GM08714 (cell line): ENCODE data around the gene RNU5B-1.

ENCODE experiments used
- H3K4me3 ChIP-seq: fragments of 200-500 bp; sonication (Bioruptor generic); 2 replicates; pipeline ENCODE4 v1.5.1; 2014; ENCODE audit warnings: mild to moderate bottlenecking, low read length, inconsistent platforms
- ZNF274 ChIP-seq: IDR thresholded peaks from 2 replicates; pipeline ENCODE4 v1.6.1; 2012; ENCODE audit warnings: mild to moderate bottlenecking, low read depth, low read length

RNU5B-1 gene

GRCh38 chr15:65328506-65329287 is 24.2 kb downstream of the RNU5B-1 start:
- no peak for TF ChIP-seq ZNF274

DNA sequence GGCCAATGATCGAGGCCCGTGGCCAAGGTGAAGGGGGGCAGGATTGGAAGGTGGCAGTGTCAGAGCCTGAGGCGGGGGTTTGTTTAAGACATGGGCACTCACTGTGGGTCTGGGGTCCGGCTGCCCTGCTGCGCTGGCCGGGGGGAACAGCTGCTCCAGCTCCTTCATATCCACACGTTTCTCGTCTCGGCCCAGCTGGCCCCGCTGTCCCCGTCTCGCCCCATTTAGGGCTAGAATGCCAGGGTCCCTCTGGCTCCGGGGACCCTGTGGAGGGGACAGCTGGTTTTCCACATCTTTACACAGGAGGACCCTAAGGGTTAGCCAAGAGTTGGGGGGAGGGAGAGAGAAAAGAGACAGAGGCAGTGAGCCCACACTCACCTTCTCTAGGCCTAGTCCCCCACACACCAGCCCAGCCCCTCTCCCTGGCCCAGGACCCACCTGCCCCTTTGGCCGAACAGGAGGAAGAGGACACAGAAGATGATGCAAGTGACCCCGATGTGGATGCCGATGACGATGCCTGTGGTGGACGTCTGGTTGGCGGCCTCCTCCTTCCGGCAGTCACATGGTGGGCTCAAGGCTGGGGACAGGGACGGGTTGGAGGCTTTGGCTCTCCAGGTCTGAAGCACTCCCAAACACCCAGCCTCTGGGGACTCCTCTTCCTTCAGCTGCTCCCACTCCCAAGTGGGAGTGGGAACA is 25.0 kb downstream of the RNU5B-1 start:
- no peak overlapping the region for H3K4me3 ChIP-seq
- TF ChIP-seq ZNF274 = no peak

More at GRCh38 chr15:65328506-65329287, 24.2 kb downstream of the RNU5B-1 start:
- H3K4me3 ChIP-seq = no peak overlapping the region

GRCh38 chr15:65329984-65330735 is 25.7 kb downstream of the RNU5B-1 start:
- no peak overlapping the region for H3K4me3 ChIP-seq
- no peak for TF ChIP-seq ZNF274

GRCh38 chr15:65330934-65331645 is 26.6 kb downstream of the RNU5B-1 start:
- TF ChIP-seq ZNF274 = no peak
- H3K4me3 ChIP-seq = no peak overlapping the region

DNA sequence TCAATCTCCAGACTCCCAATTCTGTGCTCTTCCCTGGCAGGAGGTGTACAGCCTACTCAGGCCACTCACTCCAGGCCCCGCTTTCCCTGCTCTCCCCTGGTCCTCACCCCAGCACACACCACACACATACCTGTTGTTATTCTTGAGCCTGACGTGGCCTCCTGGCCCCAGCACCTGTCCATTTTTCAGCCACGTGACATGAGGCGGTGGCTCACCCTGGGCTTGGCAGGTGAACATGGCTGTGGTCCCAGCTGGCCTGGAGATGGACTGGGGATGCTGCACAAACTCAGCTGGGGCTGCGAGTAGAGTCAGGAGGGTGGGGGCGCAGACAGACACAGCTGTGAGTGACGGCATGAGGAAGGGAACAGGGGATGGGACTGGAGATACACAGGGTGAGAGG is 27.3 kb downstream of the RNU5B-1 start:
- H3K4me3 ChIP-seq = no peak overlapping the region
- TF ChIP-seq ZNF274 = no peak

DNA sequence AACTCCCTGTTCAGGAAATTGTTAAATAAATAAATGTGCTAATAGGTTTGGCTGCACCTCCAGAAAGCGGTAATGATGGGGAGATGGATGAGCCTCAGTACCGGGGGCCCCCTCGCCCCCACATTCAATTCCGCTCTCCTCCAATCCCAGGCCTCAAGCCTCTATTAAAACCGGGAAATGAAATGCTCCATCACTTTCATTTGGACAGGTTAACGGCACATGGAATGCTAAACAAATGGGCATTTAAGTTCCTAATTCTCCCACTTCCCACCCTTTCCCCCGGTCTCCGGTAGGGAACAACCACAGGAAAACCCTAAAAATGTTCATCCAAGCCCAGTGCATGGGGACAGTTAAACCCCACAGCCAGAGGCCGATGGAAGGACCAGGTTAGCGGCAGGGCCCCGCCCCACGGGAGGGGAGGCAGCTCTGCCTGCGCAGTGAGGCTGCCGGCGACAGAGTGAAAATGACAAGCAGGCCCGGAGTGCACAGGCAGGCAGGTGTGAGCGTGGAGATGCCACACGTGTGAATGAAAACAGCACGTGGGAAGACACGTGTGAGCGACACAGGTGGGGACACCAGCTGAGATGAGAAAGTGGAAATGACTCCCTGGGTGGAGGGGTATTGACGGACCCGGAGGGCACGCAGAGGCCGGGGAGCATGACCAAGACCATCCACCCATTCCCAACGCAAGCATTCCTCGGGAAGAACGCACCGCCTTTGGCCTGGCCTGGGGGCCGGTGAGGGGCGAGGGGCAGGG is 28.1 kb downstream of the RNU5B-1 start:
- no peak overlapping the region for H3K4me3 ChIP-seq
- no peak for TF ChIP-seq ZNF274

DNA sequence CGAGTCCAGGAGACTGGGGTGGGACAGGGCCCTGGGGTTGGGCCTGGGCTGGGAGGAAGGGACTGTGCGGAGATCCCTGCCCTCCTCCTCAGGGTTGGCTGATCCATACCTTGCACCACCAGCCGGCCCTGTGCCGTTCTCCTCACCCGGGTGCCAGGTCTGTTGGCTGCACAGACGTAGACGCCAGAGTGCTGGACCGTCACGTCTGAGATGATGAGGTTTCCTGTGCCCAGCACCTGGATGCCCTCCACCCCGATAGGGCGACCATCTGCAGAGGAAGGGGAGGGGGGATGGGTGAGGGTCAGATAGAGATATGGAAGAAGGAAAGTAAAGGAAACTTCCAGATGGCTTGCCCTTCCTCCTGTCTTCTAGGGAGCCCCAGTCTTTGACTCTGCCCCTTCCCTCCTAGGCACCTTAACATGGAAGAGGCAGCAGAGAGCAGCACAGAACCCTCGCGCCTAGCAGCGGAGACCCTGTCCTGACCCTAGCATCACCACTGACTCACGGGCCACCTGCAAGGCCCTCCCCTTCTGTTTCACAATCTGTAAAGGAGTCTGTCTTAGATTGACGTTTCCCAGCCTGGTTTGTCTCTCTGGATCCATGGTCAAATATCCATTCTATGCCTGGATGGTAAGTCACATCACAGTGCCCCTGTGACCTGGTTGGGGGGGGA is 28.8 kb downstream of the RNU5B-1 start:
- TF ChIP-seq ZNF274 = no peak
- no peak overlapping the region for H3K4me3 ChIP-seq

DNA sequence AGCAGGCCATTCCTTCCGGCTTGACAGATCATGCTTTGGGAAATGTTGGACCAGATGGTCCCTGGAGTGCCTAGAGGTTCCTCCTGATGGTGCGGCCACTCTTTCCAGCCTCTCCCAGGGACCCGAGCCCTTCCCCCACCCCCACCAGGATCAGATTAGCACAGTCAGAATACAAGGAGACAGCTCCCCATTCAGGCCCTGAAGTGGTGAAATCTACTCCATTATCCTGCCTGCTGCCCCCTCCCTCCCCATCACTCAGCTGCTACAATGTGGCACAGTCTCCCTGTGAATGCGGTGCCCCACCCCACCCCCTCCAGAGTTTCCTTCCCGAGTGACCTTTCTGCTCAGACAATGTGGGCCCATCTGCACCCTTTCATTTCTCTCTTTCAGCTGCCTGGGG is 29.4 kb downstream of the RNU5B-1 start:
- no peak overlapping the region for H3K4me3 ChIP-seq
- TF ChIP-seq ZNF274 = no peak

DNA sequence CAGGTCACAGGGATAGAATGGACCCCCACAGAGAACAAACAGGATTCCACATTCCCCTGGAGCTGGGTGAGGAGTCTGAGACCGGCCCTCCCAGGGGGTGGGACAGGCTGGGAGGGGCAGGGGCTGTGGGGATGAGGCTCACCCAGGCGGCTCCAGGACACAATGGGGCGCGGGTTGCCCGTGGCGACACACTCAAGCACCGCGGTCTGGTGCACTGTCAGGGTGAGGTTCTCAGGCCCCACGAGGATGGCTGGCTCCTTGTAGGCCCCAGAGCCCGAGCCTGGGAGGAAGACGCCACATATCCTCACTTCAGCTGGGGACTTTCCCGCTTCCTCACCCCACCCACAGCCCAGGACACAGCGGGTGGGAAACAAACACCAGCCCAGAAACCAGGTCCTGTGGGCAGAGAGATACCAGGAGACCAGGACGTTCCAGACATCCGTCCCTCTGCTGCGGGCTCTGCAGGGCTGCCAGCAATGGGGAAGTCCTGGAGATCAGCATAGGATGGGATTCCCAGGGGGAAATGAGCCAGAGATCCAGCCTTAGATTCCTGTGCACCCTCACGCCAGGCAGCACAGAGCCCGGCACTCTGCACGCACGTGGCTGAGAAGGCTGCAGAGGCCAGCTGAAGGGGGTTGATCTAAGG is 30.2 kb downstream of the RNU5B-1 start:
- H3K4me3 ChIP-seq = no peak overlapping the region
- TF ChIP-seq ZNF274 = no peak

DNA sequence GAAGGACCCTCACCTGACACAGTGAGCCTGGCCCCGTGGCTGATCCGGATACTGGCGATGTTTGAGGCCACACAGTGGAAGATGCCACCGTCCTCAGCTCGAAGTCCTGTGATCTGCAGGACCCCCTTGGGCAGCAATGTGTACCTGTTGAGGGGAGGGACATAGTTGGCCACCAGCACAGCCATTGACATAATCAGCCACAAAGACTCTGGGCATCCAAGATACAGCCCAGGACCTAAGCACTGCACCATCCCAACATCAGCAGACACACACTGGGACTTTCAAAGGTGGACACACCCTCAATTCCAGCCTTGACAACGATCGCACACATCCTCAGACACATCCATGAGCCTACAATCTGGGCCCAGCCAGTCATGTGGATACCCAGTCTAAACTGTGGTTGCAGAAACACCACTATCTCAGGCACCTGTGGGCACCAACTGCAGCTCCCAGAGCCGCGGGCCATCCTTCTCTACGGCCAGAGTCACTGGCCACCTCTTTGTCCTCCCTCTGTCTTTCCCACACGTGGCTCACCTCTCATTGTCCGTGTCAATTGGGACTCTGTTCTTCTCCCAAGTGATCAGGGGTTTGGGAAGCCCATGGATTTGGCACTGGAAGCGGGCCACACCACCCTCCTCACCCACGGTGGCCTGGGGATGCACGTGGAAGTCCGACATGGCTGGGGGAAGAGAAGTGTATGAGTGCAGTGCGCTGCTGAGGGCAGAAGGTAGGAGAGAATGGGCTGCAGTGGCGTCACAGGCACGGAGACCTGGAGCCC is 31.0 kb downstream of the RNU5B-1 start:
- TF ChIP-seq ZNF274 = no peak
- H3K4me3 ChIP-seq = no peak overlapping the region

- H3K4me3 ChIP-seq = no peak overlapping the region
- no peak for TF ChIP-seq ZNF274
These were observed 32.3 kb downstream of the RNU5B-1 start for GRCh38 chr15:65336493-65337435.
